NCI-H2029 treated with DMSO at 0.1 percent for 48 hours (cell line): ENCODE measurements around the gene AFDN.
A peak's percentile ranks its signal among the peaks of the same experiment; 100 is the strongest.

ENCODE experiments used
- DNase-seq: peaks from one replicate; lab custom pipeline; 2025; lab: John Stamatoyannopoulos, UW

Gene AFDN

GRCh38 chr6:167842457-167842856 lies 15.7 kb downstream of the AFDN start:
- no peak for DNase-seq

GRCh38 chr6:167843023-167843422 lies 16.3 kb downstream of the AFDN start:
- no peak for DNase-seq

DNA sequence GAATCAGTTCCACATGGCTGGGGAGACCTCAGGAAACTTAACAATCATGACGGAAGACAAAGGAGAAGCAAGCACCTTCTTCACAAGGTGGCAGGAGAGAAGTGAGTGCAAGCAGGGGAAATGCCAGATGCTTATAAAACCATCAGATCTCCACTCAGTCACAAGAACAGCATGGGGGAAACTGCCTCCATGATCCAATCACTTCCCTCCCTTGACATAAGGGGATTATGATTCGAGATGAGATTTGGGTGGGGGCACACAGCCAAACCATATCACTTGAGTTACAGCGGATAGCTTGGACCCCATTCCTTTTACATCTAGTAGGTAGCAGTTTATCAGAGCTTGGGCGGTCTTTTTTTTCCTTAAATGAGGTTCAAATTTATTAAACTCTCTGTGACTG lies 19.1 kb downstream of the AFDN start:
- DNase-seq: no peak

DNA sequence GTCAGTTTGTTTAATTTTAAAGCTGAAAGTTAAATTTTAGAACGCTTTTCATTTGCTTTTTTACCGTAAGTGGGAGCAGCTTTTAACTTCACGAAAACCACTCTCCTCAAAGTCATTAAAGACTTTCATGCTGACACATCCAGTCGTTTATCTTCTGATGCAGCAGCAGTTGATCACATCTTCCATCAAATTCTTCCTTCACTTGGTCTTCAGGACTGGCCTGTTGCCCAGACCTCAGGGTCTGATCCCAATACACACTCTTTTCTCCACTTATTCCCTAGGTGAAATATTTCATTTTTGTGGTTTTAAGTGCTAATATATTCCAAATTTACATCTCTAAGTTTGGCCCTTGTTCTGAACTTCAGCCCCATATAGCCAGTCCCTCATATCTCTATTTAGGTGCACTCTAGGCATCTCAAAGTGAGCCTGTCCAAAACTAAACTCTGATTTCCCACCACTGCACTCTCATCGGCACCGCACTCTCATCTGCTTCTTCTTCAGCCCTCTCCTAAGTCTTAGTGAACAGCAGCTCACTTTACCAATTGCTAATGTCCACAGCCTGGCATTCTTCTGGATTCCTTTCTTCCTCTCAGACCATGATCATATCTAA lies 20.4 kb downstream of the AFDN start:
- DNase-seq: no peak

- no peak for DNase-seq
These were observed 21.2 kb downstream of the AFDN start for GRCh38 chr6:167847936-167848335.

DNA sequence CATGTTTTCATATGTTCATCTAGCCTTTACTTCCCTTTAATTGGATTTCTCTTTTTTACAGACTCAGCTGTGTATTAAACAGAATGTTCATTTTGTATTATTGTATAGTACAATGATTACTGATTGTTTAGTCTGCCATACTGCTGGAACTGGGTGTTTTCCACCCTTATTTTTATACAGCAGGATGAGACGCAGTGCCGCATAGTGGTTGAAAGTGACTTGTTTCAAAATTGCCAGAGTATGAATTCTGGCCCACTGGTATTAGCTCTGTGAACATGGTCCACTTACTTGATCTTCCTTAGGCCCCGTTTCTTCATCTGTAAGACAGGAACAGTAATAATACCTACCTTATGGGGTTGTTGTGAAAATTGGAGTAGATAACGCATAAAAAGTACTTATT lies 22.1 kb downstream of the AFDN start:
- DNase-seq: no peak

GRCh38 chr6:167849846-167850459 lies 23.2 kb downstream of the AFDN start:
- DNase-seq: peak; percentile 66

DNA sequence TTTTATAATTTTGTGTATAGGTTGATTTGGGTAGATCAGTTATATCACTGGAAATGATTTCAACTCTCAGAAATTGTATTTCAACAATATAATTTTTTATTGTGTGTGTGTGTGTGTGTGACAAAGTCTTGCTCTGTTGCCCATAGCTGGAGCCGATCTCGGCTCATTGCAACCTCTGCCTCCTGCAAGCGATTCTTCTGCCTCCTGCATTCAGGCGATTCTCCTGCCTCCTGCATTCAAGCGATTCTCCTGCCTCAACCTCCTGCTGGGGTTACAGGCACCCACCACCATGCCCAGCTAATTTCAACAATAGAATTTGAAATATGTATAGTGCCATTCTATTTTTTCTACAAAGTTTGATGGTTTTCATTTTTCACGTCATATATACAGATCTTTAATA lies 24.1 kb downstream of the AFDN start:
- DNase-seq: no peak

DNA sequence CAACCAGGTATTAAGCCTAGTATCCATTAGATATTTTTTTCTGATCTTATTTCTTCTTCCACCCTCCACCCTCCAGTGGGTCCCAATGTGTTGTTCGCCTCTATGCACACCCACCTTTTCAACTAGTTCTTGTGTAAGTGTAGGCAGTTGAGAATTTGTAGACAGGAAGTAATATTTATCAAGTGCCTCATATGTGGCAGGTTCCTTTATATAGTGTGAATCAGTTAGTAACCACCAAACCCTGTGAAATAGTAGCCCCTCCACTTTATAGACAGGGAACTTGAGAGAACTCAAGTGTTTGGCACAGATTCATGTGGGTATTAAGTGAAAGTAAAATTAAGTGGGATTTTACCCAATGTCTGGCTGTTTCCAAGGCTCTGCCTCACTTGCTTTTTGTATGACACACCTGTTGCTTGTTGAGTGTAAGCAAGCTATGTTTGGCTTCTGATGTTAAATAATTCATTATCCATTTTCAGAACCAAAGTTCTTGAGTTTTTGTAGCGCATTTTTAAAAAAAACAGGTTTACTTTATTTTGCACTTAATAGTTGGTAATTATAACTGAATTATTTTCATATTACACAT lies 24.8 kb downstream of the AFDN start:
- DNase-seq: peak; percentile 22

GRCh38 chr6:167855825-167856425 lies 29.2 kb downstream of the AFDN start:
- DNase-seq: no peak

GRCh38 chr6:167856474-167856873 lies 29.8 kb downstream of the AFDN start:
- no peak for DNase-seq

DNA sequence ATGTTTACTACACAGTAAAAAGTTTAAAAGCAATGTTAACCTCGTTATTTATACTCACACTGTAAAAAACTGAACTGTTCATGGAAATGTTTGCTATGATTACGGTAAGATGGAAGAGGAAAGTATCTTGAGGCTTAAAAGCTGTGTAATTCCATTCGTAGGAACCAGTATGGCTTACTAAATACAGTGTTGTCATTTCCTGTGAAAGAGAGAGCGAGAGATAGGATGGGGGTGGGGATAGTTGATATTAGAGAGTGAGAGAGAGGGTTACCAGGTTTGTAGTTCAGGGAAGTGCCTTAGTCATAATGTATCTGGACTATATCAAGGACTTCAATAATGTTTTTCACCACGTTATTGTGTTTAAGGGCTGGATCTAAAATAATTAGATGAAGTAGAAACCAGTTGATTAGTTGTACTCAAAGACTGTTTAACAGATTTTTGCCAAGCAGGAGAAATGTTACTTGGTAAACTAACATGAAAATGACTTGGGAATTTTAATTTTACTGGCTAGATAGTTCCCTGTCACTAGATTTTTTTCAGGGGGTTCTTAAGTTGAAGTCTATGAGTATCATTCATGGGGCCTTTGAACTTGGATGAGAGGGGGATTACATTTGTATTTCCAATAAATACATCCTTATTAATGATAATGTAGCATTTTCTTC lies 30.4 kb downstream of the AFDN start:
- DNase-seq: no peak

GRCh38 chr6:167858086-167858591 lies 31.4 kb downstream of the AFDN start:
- DNase-seq: no peak

GRCh38 chr6:167858842-167859664 lies 32.3 kb downstream of the AFDN start:
- no peak for DNase-seq

DNA sequence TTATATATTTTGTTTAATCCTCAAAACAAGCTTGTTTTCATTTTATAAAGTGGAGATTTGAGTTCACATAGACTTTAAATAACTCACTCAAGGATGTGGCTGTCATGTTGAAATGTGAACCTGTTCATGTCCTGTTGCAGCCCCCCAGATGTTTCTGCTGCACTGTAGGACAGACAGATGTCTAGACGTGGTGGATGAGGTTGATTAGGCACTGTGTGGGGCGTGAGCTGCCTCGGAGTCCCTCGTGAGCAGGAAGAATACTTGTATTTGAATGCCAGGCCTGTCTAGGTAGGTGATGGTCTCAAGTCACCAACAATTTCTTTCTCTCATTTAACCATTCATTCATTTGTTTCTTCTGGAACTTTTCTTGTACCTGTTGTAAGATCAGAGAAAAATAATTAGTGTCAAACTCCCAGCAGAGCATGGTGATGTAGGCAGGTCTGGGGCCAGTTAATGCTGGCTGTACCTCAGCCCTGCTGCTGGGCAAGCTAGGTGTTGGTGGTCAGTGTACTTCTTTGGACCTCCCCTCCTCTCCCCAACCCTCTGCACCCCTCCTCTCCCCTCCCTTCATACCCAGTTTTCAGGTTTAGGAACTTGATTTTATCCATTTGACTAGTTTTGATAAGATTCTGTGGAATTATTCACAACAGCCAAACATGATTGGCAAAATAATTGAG lies 34.0 kb downstream of the AFDN start:
- no peak for DNase-seq

GRCh38 chr6:167861424-167861823 lies 34.7 kb downstream of the AFDN start:
- no peak for DNase-seq

DNA sequence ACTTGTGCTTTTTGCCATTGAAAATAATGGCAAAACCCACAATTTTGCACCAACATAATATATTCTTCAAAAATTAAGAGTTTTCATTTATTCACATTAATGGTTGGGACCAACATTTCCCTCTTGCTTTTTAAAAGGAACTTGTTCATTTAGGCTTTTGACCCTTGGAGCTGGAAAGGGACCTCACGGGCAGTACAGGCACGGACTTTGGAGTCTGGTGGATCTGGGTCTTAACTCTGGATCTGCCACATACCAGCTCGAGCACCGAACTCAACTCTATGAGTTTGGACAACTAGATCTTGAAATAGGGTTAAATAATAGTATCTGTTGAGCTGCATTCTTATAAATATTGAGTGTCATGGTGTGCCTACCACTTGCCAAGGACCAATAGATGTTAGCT lies 37.2 kb downstream of the AFDN start:
- DNase-seq: no peak

DNA sequence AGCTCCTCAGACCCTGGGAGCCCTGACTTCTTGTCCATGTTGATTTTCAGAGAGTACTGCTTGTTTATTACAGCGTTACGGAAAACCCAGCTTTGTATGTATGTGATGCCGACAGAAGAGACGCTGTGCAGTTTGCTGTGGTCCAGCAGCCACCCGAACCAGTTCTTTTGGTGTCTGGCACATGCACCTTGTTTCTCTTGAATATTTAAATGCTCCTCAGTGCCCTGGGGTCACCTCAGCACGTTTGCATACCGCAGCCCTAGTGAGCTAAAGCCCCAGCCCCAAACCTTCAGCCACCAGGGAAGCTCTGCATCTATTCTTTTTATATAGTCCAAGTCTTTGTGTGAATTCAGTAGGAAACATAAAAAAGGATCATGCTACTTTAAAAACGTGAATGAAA lies 39.9 kb downstream of the AFDN start:
- no peak for DNase-seq

DNA sequence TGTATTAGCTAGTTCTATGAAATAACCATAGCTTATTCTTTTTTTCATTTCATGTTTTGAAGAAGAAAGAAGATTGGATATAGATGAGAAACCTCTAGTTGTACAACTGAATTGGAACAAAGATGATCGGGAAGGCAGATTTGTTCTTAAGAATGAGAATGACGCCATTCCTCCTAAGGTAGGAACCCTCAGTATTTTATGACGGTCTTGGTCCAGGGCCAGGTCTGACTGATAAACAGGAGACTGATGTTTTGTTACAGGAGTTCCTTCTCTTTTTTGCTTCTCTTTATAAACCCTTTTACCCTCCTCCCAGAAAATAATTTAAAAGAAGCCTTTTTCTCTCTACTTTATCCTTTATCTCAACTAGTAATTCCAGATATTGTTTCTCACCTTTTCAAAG lies 43.6 kb downstream of the AFDN start:
- DNase-seq: no peak

GRCh38 chr6:167872538-167873210 lies 46.0 kb downstream of the AFDN start:
- DNase-seq: no peak
